Smooth muscle cell (in vitro differentiated cells): ENCODE results near the gene TYK2. TPM values are rescaled to one million over a fixed set of nuclear protein-coding genes. Genes with fewer than 3 reads are reported as not detected.

ENCODE experiments used
- DNase-seq: peaks from one replicate; lab custom pipeline; 2025; ENCODE audit not compliant: unreplicated experiment; lab: John Stamatoyannopoulos, UW
- H2AFZ ChIP-seq: fragments of 200-600 bp; sonication (generic); 2 replicates; pipeline ENCODE4 v1.6.0; 2016; ENCODE audit warnings: antibody characterized with exemption, low read depth, mild to moderate bottlenecking
- H3F3A ChIP-seq: fragments of 200-600 bp; sonication (generic); 2 replicates; pipeline ENCODE4 v1.6.0; 2017; ENCODE audit warnings: antibody characterized with exemption, low read depth
- H3K27ac ChIP-seq: fragments of 200-600 bp; sonication (generic); 2 replicates; pipeline ENCODE4 v1.5.1; 2016; ENCODE audit warnings: low read depth, mild to moderate bottlenecking
- H3K27me3 ChIP-seq: fragments of 200-600 bp; sonication (generic); 2 replicates; pipeline ENCODE4 v1.6.1; 2016; ENCODE audit warnings: low read depth, mild to moderate bottlenecking
- H3K36me3 ChIP-seq: fragments of 200-600 bp; sonication (generic); 2 replicates; pipeline ENCODE4 v1.5.1; 2016; ENCODE audit warnings: low read depth
- H3K4me1 ChIP-seq: fragments of 200-600 bp; sonication (generic); 2 replicates; pipeline ENCODE4 v1.5.1; 2016; ENCODE audit warnings: low read depth
- H3K4me2 ChIP-seq: fragments of 200-600 bp; sonication (generic); 2 replicates; pipeline ENCODE4 v1.6.0; 2016; ENCODE audit warnings: mild to moderate bottlenecking
- H3K4me3 ChIP-seq: fragments of 200-600 bp; sonication (generic); 2 replicates; pipeline ENCODE4 v1.5.1; 2016; ENCODE audit warnings: mild to moderate bottlenecking
- H3K79me2 ChIP-seq: fragments of 200-600 bp; sonication (generic); 2 replicates; pipeline ENCODE4 v1.6.0; 2016; ENCODE audit warnings: low read depth, mild to moderate bottlenecking
- H3K9ac ChIP-seq: fragments of 200-600 bp; sonication (generic); 2 replicates; pipeline ENCODE4 v1.6.0; 2016; ENCODE audit warnings: low read depth
- H3K9me3 ChIP-seq: fragments of 200-600 bp; sonication (generic); replicated peaks from 2 replicates; pipeline ENCODE4 v1.5.1; 2016; ENCODE audit warnings: low read depth
- H4K20me1 ChIP-seq: fragments of 200-600 bp; sonication (generic); 2 replicates; pipeline ENCODE4 v1.6.0; 2016; ENCODE audit warnings: low read depth
- WGBS: methylation state at CpG from one replicate; pipeline ENCODE4 v1.1.7; 2016; ENCODE audit warnings: low lambda C conversion rate; 5-methylcytosine and 5-hydroxymethylcytosine counted together
- polyA plus RNA-seq: library from polyadenylated mRNA; unstranded; fragments of >200 nt; fragmentation: Nextera tagmentation; extraction: Ambion mirVana; gene quantifications from 2 replicates; pipeline ENCODE4 v1.2.1, GENCODE V29; 2016
- total RNA-seq: library from RNA; depleted of rRNA; stranded (reverse); fragments of >200 nt; gene quantifications from 2 replicates; pipeline ENCODE4 v1.2.3, GENCODE V29; 2014
- TF ChIP-seq, protein P1 (sequence below): fragments of 200-600 bp; sonication (generic); IDR thresholded peaks from 2 replicates; pipeline ENCODE4 v1.5.1; 2017; ENCODE audit warnings: borderline replicate concordance, mild to moderate bottlenecking, antibody characterized with exemption; ENCODE audit not compliant: insufficient read depth, poor library complexity, severe bottlenecking

Gene TYK2
- total and polyA plus RNA-seq, 2 experiments from 2014 or later = 53.1 to 98.4 TPM

DNA sequence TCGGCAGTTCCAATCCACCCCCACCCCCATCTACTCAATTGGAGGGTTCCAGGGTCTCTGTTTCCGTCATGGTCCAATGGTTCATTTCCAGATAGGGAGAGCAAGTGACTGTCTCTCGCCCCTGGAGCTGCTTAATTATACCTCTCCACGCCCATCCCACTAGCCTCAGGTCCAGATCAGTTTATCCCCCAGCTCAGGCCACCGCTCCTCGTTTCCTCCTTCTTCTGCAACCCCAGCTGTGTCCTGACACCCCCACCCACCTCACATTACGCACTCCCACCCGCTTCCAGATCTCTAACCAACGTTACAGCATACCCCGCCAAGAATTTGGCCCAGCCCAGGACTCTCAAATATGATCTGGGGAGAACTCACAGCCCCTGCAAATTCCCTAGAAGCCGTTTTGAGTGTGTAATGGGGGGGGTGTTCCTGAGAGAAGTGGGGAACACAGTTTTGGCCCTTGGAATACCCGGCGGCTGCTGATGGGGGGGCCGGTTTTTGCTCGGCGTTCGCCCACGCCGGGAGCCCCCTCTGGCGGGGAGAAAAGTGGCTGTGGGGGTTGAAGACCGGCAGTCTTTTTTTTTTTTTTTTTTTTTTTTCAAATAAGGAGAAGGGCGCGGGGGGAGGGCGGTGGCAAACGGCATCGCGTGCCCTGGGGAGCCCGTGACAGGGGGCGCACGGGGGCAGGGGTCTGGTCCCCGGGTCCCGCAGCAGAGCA lies 38.3 kb upstream of the TYK2 start:
- H3K9ac ChIP-seq = no peak overlapping the region
- 6% methylated on average over 21 of the region's 32 CpGs for WGBS
- peaks cover 14% of the 10 kb centered on the region for H3K4me1 ChIP-seq
- H3K36me3 ChIP-seq = no peaks in the 10 kb centered on the region
- no peak for DNase-seq
- no peaks in the 10 kb centered on the region for H3K9me3 ChIP-seq
- H2AFZ ChIP-seq = no peak overlapping the region
- peaks cover 63% of the 10 kb centered on the region for H3K27me3 ChIP-seq
- H3K4me2 ChIP-seq = peak overlapping the region; percentile 81
- H3F3A ChIP-seq = peaks cover 4% of the 10 kb centered on the region
- no peak overlapping the region for H3K27ac ChIP-seq
- H3K79me2 ChIP-seq = no peaks in the 10 kb centered on the region
- TF ChIP-seq, protein P1, sequence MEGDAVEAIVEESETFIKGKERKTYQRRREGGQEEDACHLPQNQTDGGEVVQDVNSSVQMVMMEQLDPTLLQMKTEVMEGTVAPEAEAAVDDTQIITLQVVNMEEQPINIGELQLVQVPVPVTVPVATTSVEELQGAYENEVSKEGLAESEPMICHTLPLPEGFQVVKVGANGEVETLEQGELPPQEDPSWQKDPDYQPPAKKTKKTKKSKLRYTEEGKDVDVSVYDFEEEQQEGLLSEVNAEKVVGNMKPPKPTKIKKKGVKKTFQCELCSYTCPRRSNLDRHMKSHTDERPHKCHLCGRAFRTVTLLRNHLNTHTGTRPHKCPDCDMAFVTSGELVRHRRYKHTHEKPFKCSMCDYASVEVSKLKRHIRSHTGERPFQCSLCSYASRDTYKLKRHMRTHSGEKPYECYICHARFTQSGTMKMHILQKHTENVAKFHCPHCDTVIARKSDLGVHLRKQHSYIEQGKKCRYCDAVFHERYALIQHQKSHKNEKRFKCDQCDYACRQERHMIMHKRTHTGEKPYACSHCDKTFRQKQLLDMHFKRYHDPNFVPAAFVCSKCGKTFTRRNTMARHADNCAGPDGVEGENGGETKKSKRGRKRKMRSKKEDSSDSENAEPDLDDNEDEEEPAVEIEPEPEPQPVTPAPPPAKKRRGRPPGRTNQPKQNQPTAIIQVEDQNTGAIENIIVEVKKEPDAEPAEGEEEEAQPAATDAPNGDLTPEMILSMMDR = no peak
- peak overlapping the region; percentile 32 for H3K4me3 ChIP-seq
- H4K20me1 ChIP-seq = no peaks in the 10 kb centered on the region

DNA sequence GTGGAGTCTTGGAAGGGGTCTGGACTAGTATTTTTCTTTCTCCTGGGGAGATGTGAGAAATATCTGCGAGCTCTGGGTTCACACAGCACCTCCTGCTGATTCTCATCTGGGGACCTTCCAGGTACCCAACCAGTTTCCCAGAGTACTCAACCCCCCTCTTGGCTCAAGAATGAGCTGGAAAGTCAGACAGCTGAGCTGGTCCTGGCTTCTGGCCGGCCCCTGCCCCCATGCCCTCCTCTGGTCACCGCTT lies 37.8 kb upstream of the TYK2 start:
- peaks cover 59% of the 10 kb centered on the region for H3K27me3 ChIP-seq

DNA sequence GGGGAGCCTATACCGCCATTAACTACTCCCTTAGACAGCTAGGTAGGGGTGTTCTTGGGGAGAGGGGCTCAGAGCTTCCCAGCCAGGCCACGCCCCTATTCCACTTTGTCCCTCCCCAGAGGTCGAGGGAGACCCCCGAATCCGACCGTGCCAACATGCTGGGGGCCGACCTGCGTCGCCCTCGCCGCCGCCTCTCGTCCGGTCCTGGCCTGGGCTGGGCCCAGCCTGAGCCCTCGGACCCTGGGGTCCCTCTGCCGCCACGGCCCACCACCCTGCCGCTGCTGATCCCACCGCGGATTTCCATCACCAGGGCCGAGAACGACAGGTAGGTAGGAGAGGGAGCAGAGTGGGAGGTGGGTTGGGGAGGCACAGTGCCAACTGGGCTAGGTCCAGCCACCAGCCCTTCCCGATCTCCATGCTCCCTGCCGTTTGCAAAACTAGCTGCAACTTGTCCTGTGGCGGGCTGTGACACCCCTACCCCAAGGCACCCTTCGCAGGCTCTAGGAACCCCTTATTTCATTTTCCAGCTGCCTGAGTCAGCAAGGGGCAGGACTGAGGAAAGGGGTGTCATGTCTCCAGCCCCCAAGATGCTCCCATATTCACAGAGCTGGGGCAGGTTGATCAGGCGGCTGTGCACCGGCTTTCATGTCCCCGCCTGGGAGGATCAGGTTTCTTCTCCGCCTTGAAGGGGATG lies 37.3 kb upstream of the TYK2 start:
- Histone ChIP-seq H3K27me3 (peaks cover 58% of the 10 kb centered on the region), H3K4me3 (no peak overlapping the region), H3F3A (peaks cover 4% of the 10 kb centered on the region), H3K36me3 (no peaks in the 10 kb centered on the region), H4K20me1 (no peaks in the 10 kb centered on the region), H3K9ac (no peak overlapping the region), H3K79me2 (no peaks in the 10 kb centered on the region), H3K4me2 (no peak overlapping the region), H2AFZ (no peak overlapping the region), H3K4me1 (peaks cover 14% of the 10 kb centered on the region), H3K9me3 (no peaks in the 10 kb centered on the region), H3K27ac (no peak overlapping the region)
- TF ChIP-seq, protein P1 = no peak
- no peak for DNase-seq
- WGBS = 42% methylated on average over 30 of the region's 30 CpGs

More for the DNA sequence above, 37.8 kb upstream of the TYK2 start:
- WGBS = 13% methylated on average over 1 of the region's 3 CpGs
- TF ChIP-seq, protein P1 = no peak
- Histone ChIP-seq H3K4me1 (peaks cover 14% of the 10 kb centered on the region), H3K27ac (no peak overlapping the region), H3K4me3 (no peak overlapping the region), H3K4me2 (no peak overlapping the region), H3K36me3 (no peaks in the 10 kb centered on the region), H3K79me2 (no peaks in the 10 kb centered on the region), H3F3A (peaks cover 4% of the 10 kb centered on the region), H3K9ac (no peak overlapping the region), H3K9me3 (no peaks in the 10 kb centered on the region), H4K20me1 (no peaks in the 10 kb centered on the region), H2AFZ (no peak overlapping the region)
- DNase-seq = no peak
